Panc1 (cell line): ENCODE data around the gene E2F1.

Experiments used
- CTCF ChIP-seq: fragments of 450-650 bp; IDR thresholded peaks from 2 replicates; pipeline ENCODE4 v1.5.1; 2017; ENCODE audit warnings: mild to moderate bottlenecking
- POLR2AphosphoS5 ChIP-seq: IDR thresholded peaks from 2 replicates; pipeline ENCODE4 v1.6.1; 2012; ENCODE audit warnings: mild to moderate bottlenecking, low read depth, low read length, moderate library complexity
- REST ChIP-seq, 2 experiments: IDR thresholded peaks; 2 replicates each; pipeline ENCODE4 v1.6.1; 2011 to 2012; ENCODE audit warnings: low read depth in 2 of 2, control low read depth in 1 of 2, low read length in 1 of 2, mild to moderate bottlenecking in 1 of 2, moderate library complexity in 1 of 2; ENCODE audit not compliant: insufficient read depth in 1 of 2
- SIN3A ChIP-seq: IDR thresholded peaks from 2 replicates; pipeline ENCODE4 v1.6.1; 2012; ENCODE audit warnings: low read depth, mild to moderate bottlenecking, low read length, moderate library complexity, borderline replicate concordance; ENCODE audit not compliant: insufficient read depth
- TCF7L2 ChIP-seq: IDR thresholded peaks from 2 replicates; pipeline ENCODE4 v1.6.1; 2011; ENCODE audit warnings: mild to moderate bottlenecking, low read depth, low read length, inconsistent platforms

DNA sequence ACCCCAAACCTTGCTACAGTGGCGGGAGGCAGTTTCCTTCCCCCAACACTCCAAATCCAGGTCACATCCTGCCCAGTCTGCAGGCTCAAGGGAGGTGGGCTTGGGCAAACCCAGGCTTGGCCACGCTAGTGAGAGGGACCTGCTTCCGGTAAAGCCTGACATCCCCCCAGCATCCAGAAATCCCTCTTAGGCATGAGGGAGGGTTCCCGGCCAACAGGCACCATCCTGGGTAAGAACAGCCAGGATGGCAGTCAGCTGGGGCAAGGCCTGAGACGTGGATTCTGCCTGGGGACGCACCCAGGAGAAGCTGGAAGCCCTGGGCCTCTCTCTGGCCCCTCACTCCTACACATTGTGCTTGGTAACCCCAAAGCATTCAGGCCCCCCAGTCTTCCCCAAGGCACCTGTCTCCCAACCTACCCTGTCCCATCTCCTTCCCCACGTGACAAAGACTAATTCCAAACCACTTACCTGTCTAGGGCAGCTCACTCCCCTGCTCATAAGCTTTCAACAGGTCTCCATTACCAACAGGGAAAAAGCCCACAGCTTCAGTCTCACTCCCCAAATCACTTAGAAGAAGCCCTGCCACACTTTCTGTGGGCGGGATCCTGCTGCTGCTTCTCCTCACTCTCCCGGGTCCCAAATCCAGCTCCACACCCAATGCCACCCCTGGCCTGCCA lies 22.0 kb downstream of the E2F1 start:
- no peak for TF ChIP-seq REST (IDR thresholded peaks at IDR 0.05; ENCODE audit: insufficient read depth in 1 of 2, low read depth in 2 of 2, low read length in 1 of 2)
- no peak for TF ChIP-seq POLR2AphosphoS5
- TF ChIP-seq CTCF, result no peak
- TF ChIP-seq SIN3A, result no peak
- TF ChIP-seq TCF7L2, result no peak
